Smooth muscle cell (in vitro differentiated cells): Measurements from ENCODE around the gene CD53. TPM values are rescaled to one million over a fixed set of nuclear protein-coding genes. Genes with fewer than 3 reads are reported as not detected.

Source experiments
- DNase-seq: peaks from one replicate; lab custom pipeline; 2025; ENCODE audit not compliant: unreplicated experiment; lab: John Stamatoyannopoulos, UW
- H2AFZ ChIP-seq: fragments of 200-600 bp; sonication (generic); 2 replicates; pipeline ENCODE4 v1.6.0; 2016; ENCODE audit warnings: antibody characterized with exemption, low read depth, mild to moderate bottlenecking
- H3F3A ChIP-seq: fragments of 200-600 bp; sonication (generic); 2 replicates; pipeline ENCODE4 v1.6.0; 2017; ENCODE audit warnings: antibody characterized with exemption, low read depth
- H3K27ac ChIP-seq: fragments of 200-600 bp; sonication (generic); 2 replicates; pipeline ENCODE4 v1.5.1; 2016; ENCODE audit warnings: low read depth, mild to moderate bottlenecking
- H3K27me3 ChIP-seq: fragments of 200-600 bp; sonication (generic); 2 replicates; pipeline ENCODE4 v1.6.1; 2016; ENCODE audit warnings: low read depth, mild to moderate bottlenecking
- H3K36me3 ChIP-seq: fragments of 200-600 bp; sonication (generic); 2 replicates; pipeline ENCODE4 v1.5.1; 2016; ENCODE audit warnings: low read depth
- H3K4me1 ChIP-seq: fragments of 200-600 bp; sonication (generic); 2 replicates; pipeline ENCODE4 v1.5.1; 2016; ENCODE audit warnings: low read depth
- H3K4me2 ChIP-seq: fragments of 200-600 bp; sonication (generic); 2 replicates; pipeline ENCODE4 v1.6.0; 2016; ENCODE audit warnings: mild to moderate bottlenecking
- H3K4me3 ChIP-seq: fragments of 200-600 bp; sonication (generic); 2 replicates; pipeline ENCODE4 v1.5.1; 2016; ENCODE audit warnings: mild to moderate bottlenecking
- H3K79me2 ChIP-seq: fragments of 200-600 bp; sonication (generic); 2 replicates; pipeline ENCODE4 v1.6.0; 2016; ENCODE audit warnings: low read depth, mild to moderate bottlenecking
- H3K9ac ChIP-seq: fragments of 200-600 bp; sonication (generic); 2 replicates; pipeline ENCODE4 v1.6.0; 2016; ENCODE audit warnings: low read depth
- H3K9me3 ChIP-seq: fragments of 200-600 bp; sonication (generic); replicated peaks from 2 replicates; pipeline ENCODE4 v1.5.1; 2016; ENCODE audit warnings: low read depth
- H4K20me1 ChIP-seq: fragments of 200-600 bp; sonication (generic); 2 replicates; pipeline ENCODE4 v1.6.0; 2016; ENCODE audit warnings: low read depth
- CTCF ChIP-seq: fragments of 200-600 bp; sonication (generic); IDR thresholded peaks from 2 replicates; pipeline ENCODE4 v1.5.1; 2017; ENCODE audit warnings: borderline replicate concordance, mild to moderate bottlenecking, antibody characterized with exemption; ENCODE audit not compliant: insufficient read depth, poor library complexity, severe bottlenecking
- WGBS: methylation state at CpG from one replicate; pipeline ENCODE4 v1.1.7; 2016; ENCODE audit warnings: low lambda C conversion rate; 5-methylcytosine and 5-hydroxymethylcytosine counted together
- polyA plus RNA-seq: library from polyadenylated mRNA; unstranded; fragments of >200 nt; fragmentation: Nextera tagmentation; extraction: Ambion mirVana; gene quantifications from 2 replicates; pipeline ENCODE4 v1.2.1, GENCODE V29; 2016
- total RNA-seq: library from RNA; depleted of rRNA; stranded (reverse); fragments of >200 nt; gene quantifications from 2 replicates; pipeline ENCODE4 v1.2.3, GENCODE V29; 2014

The CD53 gene
- total and polyA plus RNA-seq, 2 experiments from 2014 or later, result not detected

GRCh38 chr1:110856410-110856809 lies 16.5 kb upstream of the CD53 start:
- H3K9me3 ChIP-seq, result no peaks in the 10 kb centered on the region
- no peaks in the 10 kb centered on the region for H3K4me1 ChIP-seq
- DNase-seq, result no peak
- no peak overlapping the region for H3K9ac ChIP-seq
- H3K4me3 ChIP-seq, result no peak overlapping the region
- no peaks in the 10 kb centered on the region for H4K20me1 ChIP-seq
- H2AFZ ChIP-seq, result no peak overlapping the region
- TF ChIP-seq CTCF, result no peak
- no peak overlapping the region for H3K27ac ChIP-seq
- no peaks in the 10 kb centered on the region for H3K79me2 ChIP-seq
- WGBS, result 82% methylated on average over 2 of the region's 2 CpGs
- H3K36me3 ChIP-seq, result no peaks in the 10 kb centered on the region
- no peaks in the 10 kb centered on the region for H3K27me3 ChIP-seq
- no peak overlapping the region for H3K4me2 ChIP-seq
- no peaks in the 10 kb centered on the region for H3F3A ChIP-seq

- Histone ChIP-seq H3K4me2 (no peak overlapping the region), H3K9me3 (no peaks in the 10 kb centered on the region), H3K27me3 (no peaks in the 10 kb centered on the region), H3K27ac (no peak overlapping the region), H3K4me3 (no peak overlapping the region), H3K4me1 (no peaks in the 10 kb centered on the region), H3K36me3 (no peaks in the 10 kb centered on the region), H2AFZ (no peak overlapping the region), H3K9ac (no peak overlapping the region), H3K79me2 (no peaks in the 10 kb centered on the region), H4K20me1 (no peaks in the 10 kb centered on the region), H3F3A (no peaks in the 10 kb centered on the region)
- DNase-seq, result no peak
- 69% methylated on average over 7 of the region's 7 CpGs for WGBS
- TF ChIP-seq CTCF, result no peak
Observed at GRCh38 chr1:110857964-110858948, 14.7 kb upstream of the CD53 start.

GRCh38 chr1:110859062-110859461 lies 13.9 kb upstream of the CD53 start:
- Histone ChIP-seq H3F3A (no peaks in the 10 kb centered on the region), H3K4me3 (no peak overlapping the region), H3K27me3 (no peaks in the 10 kb centered on the region), H3K9me3 (no peaks in the 10 kb centered on the region), H3K4me2 (no peak overlapping the region), H4K20me1 (no peaks in the 10 kb centered on the region), H3K9ac (no peak overlapping the region), H3K79me2 (no peaks in the 10 kb centered on the region), H3K36me3 (no peaks in the 10 kb centered on the region), H3K27ac (no peak overlapping the region), H2AFZ (no peak overlapping the region), H3K4me1 (no peaks in the 10 kb centered on the region)
- no peak for DNase-seq
- 78% methylated on average over 2 of the region's 2 CpGs for WGBS
- no peak for TF ChIP-seq CTCF
